ENCODE measurements around the gene GPAM.
"Not testable (repeated sequence)": the region's sequence is repeated elsewhere in the genome, so short reads cannot be mapped to it uniquely, and the experiment has no call there.

The GPAM gene

DNA sequence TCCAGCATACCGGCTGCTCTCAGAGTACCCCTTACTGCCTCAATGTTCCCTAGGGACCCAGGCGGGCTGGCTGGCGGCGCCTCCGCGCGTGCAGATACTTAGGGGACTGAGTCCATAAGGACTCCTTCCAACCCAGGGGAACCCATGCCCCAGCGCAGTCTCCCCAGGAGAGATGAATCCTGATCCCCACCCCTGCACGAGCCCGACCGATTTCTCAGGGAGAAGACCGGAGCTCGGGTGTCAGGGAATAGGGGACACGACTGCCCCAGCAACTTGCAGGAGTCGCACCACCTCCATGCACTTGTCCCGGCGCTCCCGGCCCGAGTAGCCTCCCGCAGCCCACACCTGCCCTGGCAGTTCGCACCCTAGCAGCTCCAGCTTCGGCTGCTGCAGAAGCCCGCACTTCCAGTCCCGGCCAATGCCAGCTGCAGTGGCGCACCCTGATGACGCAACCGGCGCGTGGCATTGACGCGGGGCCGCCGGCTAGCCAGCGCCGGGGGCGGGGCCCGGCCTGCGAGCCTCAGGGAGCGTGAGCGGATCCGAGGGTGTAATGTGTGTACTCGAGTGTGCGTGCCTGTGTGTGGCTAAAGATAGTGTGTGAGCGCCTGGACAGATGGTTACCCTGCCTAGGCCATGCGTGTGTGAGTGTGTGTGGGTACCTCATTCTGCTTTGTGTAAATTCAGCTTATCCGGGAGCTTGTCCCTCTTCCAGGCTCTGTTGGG is at the start of gene GPAM:
Gene GPAM (minus strand): TSS at position 437 of the 723 bp plus-strand sequence. CDS start 1,981 bp downstream, outside the sequence.
- peak within 1 kb of the TSS; percentile 58 for H3K9ac ChIP-seq (ENCODE audit: low read depth, low read length)
- no peaks in the 10 kb centered on the region for H3K4me1 ChIP-seq (ENCODE audit: insufficient read depth, low read length)
- peaks cover 3% of the 10 kb centered on the region; the same call in 1 of the 2 replicates for H3K36me3 ChIP-seq (ENCODE audit: insufficient read depth, low read length)
- H3K9me3 ChIP-seq (ENCODE audit: control insufficient read depth, insufficient read depth, low read length): no peaks in the 10 kb centered on the region

DNA sequence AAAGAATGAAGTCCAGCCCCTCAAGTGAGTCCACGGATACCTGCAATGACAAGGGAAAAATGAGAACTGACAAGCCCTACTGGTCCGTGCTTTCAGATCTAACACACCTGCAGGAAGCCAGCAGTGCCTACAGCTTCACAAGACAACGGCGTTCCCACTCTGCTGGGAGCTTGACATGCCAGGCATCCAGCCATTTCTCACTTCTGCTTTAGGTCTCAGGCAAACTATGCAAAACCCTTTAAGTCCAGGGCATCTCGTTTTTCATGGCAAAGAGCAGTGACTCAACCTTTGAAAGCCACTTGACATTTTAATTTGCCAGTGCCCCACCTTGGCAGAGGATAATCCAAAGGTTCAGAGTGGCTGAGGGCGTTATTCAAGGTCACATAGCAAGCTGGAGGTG is 49.1 kb upstream of the GPAM start:
- Histone ChIP-seq H3K9me3 (ENCODE audit: control insufficient read depth, insufficient read depth, low read length) (no peaks in the 10 kb centered on the region), H3K9ac (ENCODE audit: low read depth, low read length) (no peak overlapping the region), H3K4me1 (ENCODE audit: insufficient read depth, low read length) (peaks cover 7% of the 10 kb centered on the region; the same call in 1 of the 2 replicates)

DNA sequence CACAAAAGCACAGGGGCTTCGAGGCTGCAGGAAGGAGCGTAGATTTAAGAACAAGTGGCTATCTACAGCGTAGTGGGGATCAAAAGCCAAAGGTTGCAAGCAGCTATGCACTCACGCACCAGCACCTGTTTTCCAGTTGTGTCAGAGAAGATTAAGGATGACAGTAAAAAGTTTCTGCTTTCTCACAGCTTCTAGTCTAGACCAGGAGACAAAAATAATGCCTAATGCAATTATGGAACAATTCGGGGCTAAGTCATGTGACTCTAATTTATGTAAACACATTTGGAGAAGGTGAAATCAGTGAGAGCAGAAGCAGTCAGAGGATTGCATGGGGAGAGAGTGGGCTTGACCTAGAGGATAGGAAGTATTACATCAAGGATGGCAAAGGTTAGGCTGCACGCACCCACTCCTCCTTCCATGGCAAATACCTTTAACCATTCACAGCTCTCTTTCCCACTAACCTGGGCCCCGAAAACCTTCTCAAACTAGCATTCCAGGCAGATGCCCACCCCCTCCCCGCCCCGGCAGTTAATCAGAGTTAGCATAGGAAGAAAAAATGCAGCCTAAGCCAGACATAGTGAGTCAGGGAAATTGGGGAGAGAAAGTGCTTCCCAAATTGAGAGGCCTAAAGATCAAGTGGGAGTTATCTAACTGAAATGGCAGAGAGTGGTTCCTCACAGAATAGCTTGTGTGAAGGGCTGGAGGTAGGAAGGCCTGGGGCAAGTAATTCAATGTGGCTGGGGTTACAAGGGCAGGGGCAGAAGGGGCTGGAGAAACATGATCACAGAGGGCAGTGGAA is 48.2 kb upstream of the GPAM start:
- no peak overlapping the region for H3K9ac ChIP-seq (ENCODE audit: low read depth, low read length)

More for the DNA sequence above, 49.1 kb upstream of the GPAM start:
- no peaks in the 10 kb centered on the region for H3K36me3 ChIP-seq (ENCODE audit: insufficient read depth, low read length)

GRCh38 chr10:112230325-112230988 is 46.9 kb upstream of the GPAM start:
- no peaks in the 10 kb centered on the region for H3K36me3 ChIP-seq (ENCODE audit: insufficient read depth, low read length)
- no peak overlapping the region for H3K9ac ChIP-seq (ENCODE audit: low read depth, low read length)
- H3K4me1 ChIP-seq (ENCODE audit: insufficient read depth, low read length): peaks cover 7% of the 10 kb centered on the region; the same call in 1 of the 2 replicates
- no peaks in the 10 kb centered on the region for H3K9me3 ChIP-seq (ENCODE audit: control insufficient read depth, insufficient read depth, low read length)

More for the DNA sequence above, 48.2 kb upstream of the GPAM start:
- Histone ChIP-seq H3K36me3 (ENCODE audit: insufficient read depth, low read length) (no peaks in the 10 kb centered on the region), H3K4me1 (ENCODE audit: insufficient read depth, low read length) (peaks cover 7% of the 10 kb centered on the region; the same call in 1 of the 2 replicates), H3K9me3 (ENCODE audit: control insufficient read depth, insufficient read depth, low read length) (no peaks in the 10 kb centered on the region)

DNA sequence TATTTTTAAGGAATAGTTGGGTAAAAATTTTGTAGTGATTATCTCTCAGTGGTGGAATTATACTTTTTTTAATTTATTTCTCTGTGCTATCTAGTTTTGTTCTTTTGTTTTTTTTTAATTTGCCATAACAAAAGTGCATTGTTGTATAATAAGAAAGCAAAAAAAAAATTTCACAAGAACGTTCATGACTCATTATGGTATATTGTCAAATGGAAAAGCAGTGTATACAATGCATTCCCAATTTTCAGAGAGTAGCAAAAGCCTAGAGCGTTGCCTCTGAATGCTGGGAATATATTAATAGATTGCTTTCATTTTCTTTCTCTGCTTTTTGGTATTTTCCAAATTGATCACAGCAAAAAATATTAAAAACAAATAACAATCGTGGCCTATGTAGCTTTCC is 46.3 kb upstream of the GPAM start:
- Histone ChIP-seq H3K36me3 (ENCODE audit: insufficient read depth, low read length) (no peaks in the 10 kb centered on the region), H3K4me1 (ENCODE audit: insufficient read depth, low read length) (peaks cover 7% of the 10 kb centered on the region; the same call in 1 of the 2 replicates), H3K9me3 (ENCODE audit: control insufficient read depth, insufficient read depth, low read length) (no peaks in the 10 kb centered on the region), H3K9ac (ENCODE audit: low read depth, low read length) (no peak overlapping the region)

- Histone ChIP-seq H3K4me1 (ENCODE audit: insufficient read depth, low read length) (peaks cover 7% of the 10 kb centered on the region; the same call in 1 of the 2 replicates), H3K9ac (ENCODE audit: low read depth, low read length) (no peak overlapping the region), H3K36me3 (ENCODE audit: insufficient read depth, low read length) (no peaks in the 10 kb centered on the region), H3K9me3 (ENCODE audit: control insufficient read depth, insufficient read depth, low read length) (no peaks in the 10 kb centered on the region)
Measured at GRCh38 chr10:112229096-112229495, 45.5 kb upstream of the GPAM start.

- not testable (repeated sequence) for H3K4me1 ChIP-seq (ENCODE audit: insufficient read depth, low read length); H3K9ac ChIP-seq (ENCODE audit: low read depth, low read length); H3K36me3 ChIP-seq (ENCODE audit: insufficient read depth, low read length); H3K9me3 ChIP-seq (ENCODE audit: control insufficient read depth, insufficient read depth, low read length)
Measured at GRCh38 chr10:112228366-112229088, 45.0 kb upstream of the GPAM start.

DNA sequence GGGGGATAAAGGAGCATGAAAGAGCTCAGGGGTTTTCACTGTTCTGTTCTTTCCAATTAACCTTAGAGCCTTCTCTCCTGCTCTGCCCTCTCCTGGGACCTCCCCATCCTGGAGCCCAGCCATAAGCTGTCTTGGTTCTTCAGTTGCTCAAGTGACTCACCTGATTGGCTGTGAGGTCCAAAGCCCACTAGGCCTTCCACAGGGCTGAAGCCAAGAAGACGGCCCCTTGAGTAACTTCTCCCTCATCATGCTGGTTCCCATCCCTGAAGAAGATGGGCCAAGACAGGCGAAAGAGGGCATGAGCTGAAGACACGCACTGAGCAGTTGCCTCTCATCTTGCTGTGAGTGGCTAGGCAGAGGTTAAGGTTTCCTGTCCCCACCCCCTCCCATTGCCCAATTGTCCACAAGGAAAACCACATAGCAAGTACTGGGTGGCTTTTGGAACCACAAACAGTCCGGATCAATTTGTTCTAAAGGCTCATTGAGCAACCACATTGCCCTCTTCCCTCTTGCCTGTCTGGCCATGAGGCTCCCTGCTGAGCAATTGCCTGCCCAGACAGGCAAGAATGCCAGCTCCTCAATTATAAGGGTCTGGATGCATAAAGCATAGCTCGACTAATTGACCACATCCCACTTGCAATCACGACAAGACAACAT is 43.9 kb upstream of the GPAM start:
- Histone ChIP-seq H3K9me3 (ENCODE audit: control insufficient read depth, insufficient read depth, low read length) (no peaks in the 10 kb centered on the region), H3K4me1 (ENCODE audit: insufficient read depth, low read length) (peaks cover 7% of the 10 kb centered on the region; the same call in 1 of the 2 replicates), H3K9ac (ENCODE audit: low read depth, low read length) (no peak overlapping the region), H3K36me3 (ENCODE audit: insufficient read depth, low read length) (no peaks in the 10 kb centered on the region)

DNA sequence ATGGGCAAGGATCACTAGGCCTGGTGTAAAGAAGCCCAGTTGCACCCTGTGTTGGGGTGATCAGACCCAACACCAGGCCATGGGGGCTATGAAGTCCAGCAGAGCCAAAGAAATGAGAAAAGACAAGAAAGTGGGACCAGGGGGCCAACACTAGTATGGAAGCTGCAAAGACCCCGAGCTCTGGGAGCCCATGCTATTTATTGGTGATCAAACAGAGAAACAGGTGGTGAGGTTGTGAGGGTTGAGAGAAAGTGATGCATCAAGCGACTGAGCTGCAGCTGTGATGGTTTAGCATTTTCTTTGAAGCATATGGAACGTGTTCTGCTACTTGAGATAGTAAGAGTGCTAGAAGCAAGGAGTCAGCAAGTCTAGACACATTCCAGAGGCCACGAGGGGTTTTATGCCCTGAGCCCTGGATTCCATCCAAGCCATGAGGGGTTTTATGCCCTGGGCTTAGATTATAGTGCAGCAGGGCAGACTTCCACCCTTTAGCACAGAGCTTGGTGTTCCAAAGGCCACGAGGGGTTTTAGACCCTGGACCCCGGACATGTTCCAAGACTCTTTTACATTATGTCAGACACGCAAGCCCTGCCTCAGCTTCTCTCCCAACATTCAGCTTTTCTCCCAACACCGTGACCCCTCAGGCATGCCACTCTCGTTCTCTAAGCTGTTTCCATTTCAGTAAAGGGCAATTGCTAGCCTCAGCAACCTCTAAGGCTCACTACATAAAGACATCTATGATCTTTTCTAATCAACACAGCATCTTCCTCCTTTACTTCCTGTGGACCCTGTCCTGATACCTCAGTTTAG is 43.1 kb upstream of the GPAM start:
- H3K4me1 ChIP-seq (ENCODE audit: insufficient read depth, low read length): peaks cover 7% of the 10 kb centered on the region; the same call in 1 of the 2 replicates
- H3K9ac ChIP-seq (ENCODE audit: low read depth, low read length): no peak overlapping the region
- no peaks in the 10 kb centered on the region for H3K9me3 ChIP-seq (ENCODE audit: control insufficient read depth, insufficient read depth, low read length)
- no peaks in the 10 kb centered on the region for H3K36me3 ChIP-seq (ENCODE audit: insufficient read depth, low read length)

DNA sequence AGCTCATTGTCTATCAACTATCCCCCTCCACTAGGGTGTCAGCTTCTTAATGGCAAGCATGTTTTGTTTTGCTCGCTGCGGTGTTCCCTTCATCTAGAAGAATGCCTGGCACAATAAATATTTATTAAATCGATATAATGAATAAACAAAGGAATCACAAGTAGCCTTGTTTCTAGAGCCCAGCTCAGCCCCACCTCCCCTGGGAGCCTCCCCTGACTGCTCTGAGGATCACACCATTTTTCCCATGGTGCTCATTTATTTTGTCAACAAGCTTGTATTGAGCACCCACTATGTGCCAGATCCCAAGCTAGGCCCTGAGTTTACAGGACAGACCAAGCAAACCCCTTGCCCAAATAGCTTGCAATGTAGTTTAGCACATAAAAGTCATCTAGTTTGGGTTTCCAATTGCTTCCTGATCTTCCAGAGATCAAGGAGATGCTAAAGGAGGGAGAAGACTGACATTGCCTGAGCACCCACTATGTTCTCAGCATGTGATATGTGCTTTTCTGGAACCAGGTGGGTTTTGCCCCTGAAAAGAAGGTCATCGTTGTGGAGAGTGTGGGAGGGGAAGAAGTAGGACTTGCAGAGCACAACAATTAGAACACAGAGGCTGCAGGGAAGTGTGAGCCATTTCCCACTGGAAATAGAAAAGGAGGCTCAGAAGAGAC is 42.3 kb upstream of the GPAM start:
- Histone ChIP-seq H3K9ac (ENCODE audit: low read depth, low read length) (no peak overlapping the region), H3K4me1 (ENCODE audit: insufficient read depth, low read length) (peaks cover 3% of the 10 kb centered on the region; the same call in 1 of the 2 replicates), H3K9me3 (ENCODE audit: control insufficient read depth, insufficient read depth, low read length) (no peaks in the 10 kb centered on the region), H3K36me3 (ENCODE audit: insufficient read depth, low read length) (no peaks in the 10 kb centered on the region)

DNA sequence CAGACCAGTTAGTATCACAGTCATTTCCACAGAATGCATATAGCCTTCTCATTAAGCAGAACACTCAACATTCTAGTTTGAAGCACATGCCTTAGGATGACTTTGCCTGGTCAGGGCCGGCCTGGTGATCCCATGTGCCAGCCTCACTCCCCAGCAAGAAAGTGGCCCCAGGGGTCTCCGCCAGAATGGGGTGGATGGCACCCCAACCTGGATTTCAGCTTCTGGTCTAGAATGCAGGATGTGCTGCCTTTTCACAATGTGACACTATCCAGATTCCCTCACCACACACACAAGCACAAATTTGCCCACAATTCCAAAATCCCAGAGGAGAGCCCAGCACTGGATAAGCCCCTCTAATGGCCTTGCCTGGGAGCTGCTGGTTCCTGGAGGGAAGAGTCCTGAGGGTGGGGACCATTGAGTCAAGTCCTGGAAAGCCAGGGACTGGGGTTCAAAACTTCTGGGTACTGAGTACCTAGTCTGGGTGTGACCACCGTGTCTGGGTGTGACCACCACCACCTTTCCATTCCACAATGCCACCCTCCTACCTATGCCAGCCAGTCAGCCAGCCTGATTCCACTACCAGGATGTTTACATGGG is 41.5 kb upstream of the GPAM start:
- Histone ChIP-seq H3K9ac (ENCODE audit: low read depth, low read length) (no peak overlapping the region), H3K9me3 (ENCODE audit: control insufficient read depth, insufficient read depth, low read length) (no peaks in the 10 kb centered on the region; the same call in 1 of the 2 replicates), H3K36me3 (ENCODE audit: insufficient read depth, low read length) (no peaks in the 10 kb centered on the region), H3K4me1 (ENCODE audit: insufficient read depth, low read length) (no peaks in the 10 kb centered on the region)

- no peak overlapping the region for H3K9ac ChIP-seq (ENCODE audit: low read depth, low read length)
- peaks cover 3% of the 10 kb centered on the region; the same call in 1 of the 2 replicates for H3K9me3 ChIP-seq (ENCODE audit: control insufficient read depth, insufficient read depth, low read length)
- H3K36me3 ChIP-seq (ENCODE audit: insufficient read depth, low read length): no peaks in the 10 kb centered on the region
- H3K4me1 ChIP-seq (ENCODE audit: insufficient read depth, low read length): no peaks in the 10 kb centered on the region
Measured at GRCh38 chr10:112223725-112224124, 40.2 kb upstream of the GPAM start.
